IPS-NIHi11 (cell line): Measurements from ENCODE around the gene ACOX1.

ENCODE experiments used
- DNase-seq: peaks from one replicate; pipeline ENCODE4 v3.0.0; 2012; ENCODE audit warnings: mixed read lengths, low spot score

The ACOX1 gene

DNA sequence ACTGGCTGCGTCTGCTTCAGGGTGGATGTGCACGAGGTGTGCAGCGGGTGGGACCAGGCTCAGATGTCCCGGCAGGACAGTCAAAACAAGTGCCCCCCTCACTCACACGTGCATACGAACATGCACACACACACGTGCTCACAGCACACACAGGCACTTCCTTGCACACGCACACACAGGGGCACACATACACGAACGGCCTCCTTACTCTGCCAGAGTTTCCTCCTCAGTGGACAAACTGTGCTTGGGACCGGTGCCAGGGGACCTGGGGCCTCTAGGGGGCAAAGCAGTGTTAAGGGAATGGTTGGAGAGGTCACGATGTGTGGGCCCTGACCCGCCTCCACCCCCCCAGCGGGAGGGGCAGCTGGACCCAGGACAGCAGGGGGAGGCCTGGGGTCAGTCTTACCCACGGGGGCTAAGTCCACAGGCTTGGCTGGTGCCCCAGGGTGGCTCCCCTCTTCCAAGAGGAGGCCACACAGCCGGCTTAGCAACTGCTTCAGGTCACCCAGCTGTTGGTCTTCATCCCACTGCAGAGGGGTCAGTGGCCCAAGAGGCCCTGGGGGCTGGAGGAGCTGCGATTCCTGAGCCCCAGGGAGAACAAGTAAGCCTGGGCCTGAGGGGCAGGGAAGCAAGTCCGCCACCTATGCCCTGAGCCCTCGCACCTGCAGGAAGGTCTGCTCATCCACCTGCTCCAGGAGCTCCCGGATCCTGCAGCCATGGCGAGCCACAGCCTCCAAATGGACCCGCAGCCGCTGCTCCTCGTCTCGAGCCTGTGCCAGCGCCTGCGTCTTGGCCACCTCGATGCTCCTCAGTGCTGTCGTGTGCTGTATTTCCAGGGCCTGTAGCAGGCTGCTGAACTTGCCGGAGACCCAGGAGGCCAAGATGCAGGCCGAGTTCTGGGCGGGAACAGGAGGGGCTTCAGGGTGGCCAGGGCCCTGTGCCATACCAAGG, 87.1 kb downstream of the ACOX1 start:
- DNase-seq: no peak
